ENCODE results near the gene C1QTNF1.

DNA sequence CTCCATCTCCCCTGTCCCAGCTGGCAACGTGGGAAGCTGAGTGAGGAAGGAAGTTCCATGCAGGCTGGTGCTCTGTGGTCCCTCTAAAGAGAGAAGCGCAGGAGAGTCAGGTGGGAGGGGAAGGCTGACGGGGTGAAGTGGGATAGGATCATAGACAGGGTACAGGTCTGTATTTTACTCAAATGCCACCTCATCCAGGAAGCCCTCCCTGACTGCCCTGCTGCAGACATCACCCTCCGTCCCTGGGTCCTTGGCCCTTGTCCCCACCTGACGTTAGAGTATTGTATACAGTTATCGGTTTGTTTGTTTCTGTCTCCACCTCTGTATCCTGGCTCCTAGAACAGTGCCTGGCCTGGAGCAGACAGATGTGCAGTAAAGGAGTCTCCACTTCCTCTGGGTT, 26.1 kb upstream of the C1QTNF1 start:
- TF ChIP-seq, protein P1, sequence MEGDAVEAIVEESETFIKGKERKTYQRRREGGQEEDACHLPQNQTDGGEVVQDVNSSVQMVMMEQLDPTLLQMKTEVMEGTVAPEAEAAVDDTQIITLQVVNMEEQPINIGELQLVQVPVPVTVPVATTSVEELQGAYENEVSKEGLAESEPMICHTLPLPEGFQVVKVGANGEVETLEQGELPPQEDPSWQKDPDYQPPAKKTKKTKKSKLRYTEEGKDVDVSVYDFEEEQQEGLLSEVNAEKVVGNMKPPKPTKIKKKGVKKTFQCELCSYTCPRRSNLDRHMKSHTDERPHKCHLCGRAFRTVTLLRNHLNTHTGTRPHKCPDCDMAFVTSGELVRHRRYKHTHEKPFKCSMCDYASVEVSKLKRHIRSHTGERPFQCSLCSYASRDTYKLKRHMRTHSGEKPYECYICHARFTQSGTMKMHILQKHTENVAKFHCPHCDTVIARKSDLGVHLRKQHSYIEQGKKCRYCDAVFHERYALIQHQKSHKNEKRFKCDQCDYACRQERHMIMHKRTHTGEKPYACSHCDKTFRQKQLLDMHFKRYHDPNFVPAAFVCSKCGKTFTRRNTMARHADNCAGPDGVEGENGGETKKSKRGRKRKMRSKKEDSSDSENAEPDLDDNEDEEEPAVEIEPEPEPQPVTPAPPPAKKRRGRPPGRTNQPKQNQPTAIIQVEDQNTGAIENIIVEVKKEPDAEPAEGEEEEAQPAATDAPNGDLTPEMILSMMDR (IDR thresholded peaks at IDR 0.05), result no peak
- TF ChIP-seq POLR2A (IDR thresholded peaks at IDR 0.05) (no peak), EP300 (IDR thresholded peaks at IDR 0.05) (no peak)
